Neural progenitor cell (in vitro differentiated cells): ENCODE data around the gene ASXL3.

Source experiments
- CTCF ChIP-seq: fragments of 200-600 bp; sonication (generic); IDR thresholded peaks from 2 replicates; pipeline ENCODE4 v1.5.1; 2017; ENCODE audit warnings: antibody characterized with exemption, mild to moderate bottlenecking
- EZH2 ChIP-seq: fragments of 200-600 bp; sonication (generic); IDR thresholded peaks from 2 replicates; pipeline ENCODE4 v1.6.1; 2017; ENCODE audit warnings: antibody characterized with exemption, mild to moderate bottlenecking, moderate library complexity
- EZH2phosphoT487 ChIP-seq: fragments of 200-600 bp; sonication (generic); IDR thresholded peaks from 2 replicates; pipeline ENCODE4 v1.6.1; 2017; ENCODE audit warnings: antibody characterized with exemption

- TF ChIP-seq CTCF (no peak), EZH2phosphoT487 (no peak), EZH2 (no peak)
Measured at GRCh38 chr18:33656889-33657448, 79.0 kb downstream of the ASXL3 start.
